Loucy (cell line): Measurements from ENCODE around the gene LMBRD2.

Source experiments
- CTCF ChIP-seq: fragments of 200-600 bp; sonication (generic); conservative IDR thresholded peaks from 2 replicates; pipeline ENCODE4 v1.5.1; 2014; ENCODE audit warnings: mild to moderate bottlenecking, antibody characterized with exemption, low read length
- EZH2phosphoT487 ChIP-seq: fragments of 200-600 bp; IDR thresholded peaks from 2 replicates; pipeline ENCODE4 v1.6.1; 2018; ENCODE audit warnings: antibody characterized with exemption, mild to moderate bottlenecking, moderate library complexity, borderline replicate concordance

DNA sequence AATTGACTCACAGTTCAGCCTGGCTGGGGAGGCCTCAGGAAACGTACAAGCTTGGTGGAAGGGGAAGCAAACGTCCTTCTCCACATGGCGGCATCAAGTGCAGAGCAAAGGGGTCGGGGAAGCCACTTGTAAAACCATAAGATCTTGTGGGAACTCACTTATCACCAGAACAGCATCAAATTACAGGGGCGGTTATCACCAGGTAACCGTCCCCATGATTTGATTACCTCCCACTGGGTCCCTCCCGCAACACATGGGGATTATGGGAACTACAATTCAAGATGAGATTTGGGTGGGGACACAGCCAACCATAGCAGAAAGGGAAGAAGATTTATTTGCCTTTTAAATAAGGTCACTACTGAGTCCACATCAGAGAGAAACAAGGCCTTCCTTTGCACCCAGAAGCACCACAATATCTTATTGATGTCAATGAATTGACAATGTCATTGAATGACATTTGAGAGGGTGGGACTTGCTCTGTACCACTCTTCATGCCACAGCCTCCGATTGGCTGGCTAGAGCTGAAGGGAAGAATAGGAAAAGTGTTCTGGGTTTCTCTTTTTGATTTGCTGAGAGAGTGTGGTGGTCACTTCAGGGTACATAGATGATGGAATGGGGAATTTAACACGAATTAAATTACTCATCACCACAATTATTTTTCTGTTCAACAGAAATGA is 11.3 kb upstream of the LMBRD2 start:
- TF ChIP-seq CTCF: no peak
- TF ChIP-seq EZH2phosphoT487: no peak
